ENCODE results near the gene PODN.

PODN gene

DNA sequence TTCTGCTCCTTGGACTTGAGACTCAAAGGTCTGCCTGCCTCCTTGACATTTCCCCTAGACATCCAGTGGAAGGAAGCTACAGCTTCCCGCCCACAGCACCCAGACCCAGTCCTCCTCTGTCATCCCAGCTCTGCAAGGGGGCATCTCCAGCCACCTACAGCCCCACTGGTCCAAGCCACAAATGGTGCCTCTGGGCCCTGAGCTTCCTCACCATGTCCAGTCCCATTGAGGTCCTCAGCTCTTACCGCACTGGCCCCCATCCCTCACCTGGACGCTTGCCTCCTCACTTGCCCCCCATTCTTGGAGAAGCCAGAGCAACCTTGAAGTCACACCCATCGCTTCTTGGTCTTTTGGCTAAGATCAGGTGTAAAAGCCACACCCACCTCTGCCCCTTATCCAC is 13.2 kb downstream of the PODN start:
- no peak for DNase-seq

DNA sequence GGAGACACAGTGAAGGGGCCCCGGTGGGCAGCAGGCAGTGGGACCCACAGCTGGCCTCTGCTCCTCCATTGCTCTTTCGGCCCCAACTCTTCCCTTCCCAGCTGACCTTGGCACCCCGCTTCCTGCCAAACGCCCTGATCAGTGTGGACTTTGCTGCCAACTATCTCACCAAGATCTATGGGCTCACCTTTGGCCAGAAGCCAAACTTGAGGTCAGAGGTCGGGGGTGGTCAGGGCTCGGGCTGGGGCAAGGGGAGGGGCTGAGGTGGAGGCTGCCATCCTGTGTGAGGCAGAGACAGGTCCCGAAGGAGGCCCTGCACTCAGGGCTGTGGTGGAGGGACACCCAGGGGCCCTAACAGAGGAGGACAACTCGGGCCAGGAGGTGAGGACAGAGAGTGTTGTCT is 13.7 kb downstream of the PODN start:
- DNase-seq, result peak in 1 of 5 experiments; percentile 0

DNA sequence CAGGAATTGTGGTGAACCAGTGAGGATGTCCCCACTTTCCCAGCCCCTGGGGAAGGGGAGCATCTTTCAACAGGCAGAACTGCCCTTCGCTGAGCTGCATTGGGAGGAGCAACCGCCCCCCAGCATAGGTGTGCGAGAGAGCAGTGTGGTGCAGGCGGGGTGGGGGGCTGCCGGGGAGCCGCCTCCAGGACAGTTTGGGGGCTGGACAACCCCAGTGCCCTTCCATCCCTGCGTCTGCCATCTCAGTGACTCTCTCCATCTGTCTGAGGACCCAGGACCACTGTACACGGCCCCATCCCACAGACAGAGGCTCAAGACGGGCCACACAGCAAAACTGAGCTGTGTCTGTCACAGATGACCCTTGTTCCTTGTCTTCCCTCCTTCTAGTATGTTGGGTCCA is 14.2 kb downstream of the PODN start:
- DNase-seq, result peak in 1 of 5 experiments; percentile 5

GRCh38 chr1:53076721-53077598 is 14.9 kb downstream of the PODN start:
- no peak for DNase-seq

- DNase-seq, result no peak
Measured at GRCh38 chr1:53077599-53077965, 15.6 kb downstream of the PODN start.

DNA sequence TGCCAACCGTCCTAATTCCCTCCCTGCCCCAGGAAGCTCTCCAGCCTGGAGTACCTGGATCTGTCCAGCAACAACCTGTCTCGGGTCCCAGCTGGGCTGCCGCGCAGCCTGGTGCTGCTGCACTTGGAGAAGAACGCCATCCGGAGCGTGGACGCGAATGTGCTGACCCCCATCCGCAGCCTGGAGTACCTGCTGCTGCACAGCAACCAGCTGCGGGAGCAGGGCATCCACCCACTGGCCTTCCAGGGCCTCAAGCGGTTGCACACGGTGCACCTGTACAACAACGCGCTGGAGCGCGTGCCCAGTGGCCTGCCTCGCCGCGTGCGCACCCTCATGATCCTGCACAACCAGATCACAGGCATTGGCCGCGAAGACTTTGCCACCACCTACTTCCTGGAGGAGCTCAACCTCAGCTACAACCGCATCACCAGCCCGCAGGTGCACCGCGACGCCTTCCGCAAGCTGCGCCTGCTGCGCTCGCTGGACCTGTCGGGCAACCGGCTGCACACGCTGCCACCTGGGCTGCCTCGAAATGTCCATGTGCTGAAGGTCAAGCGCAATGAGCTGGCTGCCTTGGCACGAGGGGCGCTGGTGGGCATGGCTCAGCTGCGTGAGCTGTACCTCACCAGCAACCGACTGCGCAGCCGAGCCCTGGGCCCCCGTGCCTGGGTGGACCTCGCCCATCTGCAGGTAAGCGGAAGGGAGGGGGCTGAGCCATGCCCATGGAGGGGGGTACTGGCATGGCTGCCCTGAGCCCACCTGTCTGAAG is 16.5 kb downstream of the PODN start:
- no peak for DNase-seq

GRCh38 chr1:53079251-53079650 is 17.2 kb downstream of the PODN start:
- DNase-seq, result no peak

GRCh38 chr1:53080041-53080440 is 18.0 kb downstream of the PODN start:
- no peak for DNase-seq

- no peak for DNase-seq
Measured at GRCh38 chr1:53080769-53081168, 18.8 kb downstream of the PODN start.

DNA sequence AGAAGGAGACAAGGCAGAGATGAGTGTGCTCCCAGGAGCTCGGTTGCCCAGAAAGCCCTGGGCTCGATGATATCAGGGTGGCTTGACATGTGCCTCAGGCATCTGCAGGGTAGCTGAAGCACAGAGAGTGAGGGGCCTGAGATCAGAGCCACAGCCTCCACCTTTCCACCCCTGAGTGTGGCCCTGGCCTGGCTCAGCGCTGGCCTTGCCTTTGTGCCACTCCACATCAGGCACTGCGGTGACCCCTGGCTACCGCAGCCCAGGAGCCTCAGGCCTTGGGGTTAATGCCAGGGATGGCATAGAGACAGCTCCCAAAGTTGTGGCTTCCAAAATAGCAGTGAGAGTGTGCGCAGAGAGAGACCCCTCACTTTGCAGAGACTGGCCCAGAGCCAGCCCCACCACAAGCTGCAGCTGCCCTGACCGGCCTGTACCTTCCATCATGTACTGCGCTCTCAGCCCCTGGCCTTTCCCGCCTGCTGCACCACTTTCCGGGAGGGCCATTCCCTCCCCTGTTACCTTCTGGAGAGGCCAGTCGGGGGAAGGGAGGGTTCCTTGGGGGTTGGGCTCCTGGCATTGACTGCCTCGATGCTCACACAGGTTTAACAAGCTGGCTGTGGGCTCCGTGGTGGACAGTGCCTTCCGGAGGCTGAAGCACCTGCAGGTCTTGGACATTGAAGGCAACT is 19.5 kb downstream of the PODN start:
- DNase-seq, result no peak

DNA sequence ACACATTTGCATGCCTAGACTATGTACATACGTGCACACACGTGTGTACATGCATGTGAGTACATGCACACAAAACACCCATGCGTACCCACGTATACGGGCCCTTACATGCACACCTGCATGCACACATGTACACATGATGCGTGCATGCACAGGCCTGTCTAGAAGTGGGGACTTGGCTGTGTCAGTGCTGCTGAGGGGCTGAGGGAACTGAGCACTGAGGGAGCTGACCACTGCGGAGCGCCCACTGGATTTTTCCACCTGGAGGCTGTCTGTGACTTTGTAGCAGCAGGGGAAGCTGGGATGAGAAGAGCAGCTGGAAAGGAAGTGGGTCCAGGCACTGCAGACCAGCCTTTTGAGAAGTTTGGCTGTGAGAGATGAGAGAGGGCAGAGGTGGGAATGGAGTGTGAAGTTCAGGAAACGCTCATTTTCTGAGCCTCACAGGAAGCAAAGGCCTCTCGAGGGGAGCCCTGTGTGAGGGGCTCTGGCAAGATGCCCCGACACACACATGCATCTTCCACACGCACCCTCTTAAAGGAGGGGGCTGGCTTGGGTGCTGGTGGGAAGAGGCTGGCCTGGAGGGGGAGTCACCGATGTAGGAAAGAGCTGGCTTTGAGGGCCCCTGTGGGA is 20.9 kb downstream of the PODN start:
- DNase-seq, result no peak

DNA sequence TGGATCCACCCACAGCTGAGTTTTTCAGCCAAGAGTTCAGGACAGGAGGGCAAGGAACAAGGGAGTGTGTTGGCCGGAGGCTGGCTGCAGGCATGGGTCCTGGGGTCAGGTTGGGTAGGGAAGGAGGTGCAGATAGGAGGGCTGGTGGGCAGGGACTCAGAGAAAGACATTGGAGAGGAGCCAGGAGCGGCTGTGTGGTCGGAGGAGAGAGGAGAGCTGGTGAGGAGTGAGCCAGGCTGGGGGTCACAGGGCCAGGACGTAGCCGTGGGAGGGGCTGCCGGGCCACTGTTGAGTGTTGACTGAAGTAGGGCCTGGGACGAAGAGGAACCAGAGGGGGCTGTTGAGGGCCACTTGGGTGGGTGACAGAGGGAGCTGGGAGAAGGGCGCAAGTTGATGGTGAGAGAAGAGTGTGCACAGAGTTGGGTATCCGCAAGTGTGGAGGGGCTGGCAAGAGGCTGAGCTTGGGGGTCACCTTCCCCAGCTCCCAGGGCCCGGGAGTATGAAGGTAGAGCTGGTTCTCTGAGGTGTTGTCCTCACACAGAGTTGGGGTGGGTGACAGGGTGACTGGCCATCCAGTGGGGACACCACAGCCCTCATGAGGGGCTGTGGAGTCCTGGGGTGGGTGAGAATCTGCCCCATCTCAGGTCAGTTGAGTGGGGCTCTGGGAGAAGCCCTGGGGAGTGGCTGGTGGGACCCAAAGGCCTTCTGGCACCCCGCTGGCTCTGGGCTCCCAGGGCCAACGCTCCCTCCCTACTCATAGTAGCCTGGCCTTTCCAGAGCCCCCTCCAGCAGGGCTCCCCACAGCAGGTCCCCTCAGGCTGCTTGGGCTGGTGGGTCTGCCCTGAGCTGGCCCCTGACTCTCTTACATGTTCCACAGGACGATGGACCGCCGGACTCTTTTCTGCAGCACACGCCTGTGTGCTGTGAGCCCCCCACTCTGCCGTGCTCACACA is 21.9 kb downstream of the PODN start:
- DNase-seq, result no peak

- no peak for DNase-seq
Measured at GRCh38 chr1:53084589-53084971, 22.6 kb downstream of the PODN start.

- no peak for DNase-seq
Measured at GRCh38 chr1:53085405-53085804, 23.4 kb downstream of the PODN start.

DNA sequence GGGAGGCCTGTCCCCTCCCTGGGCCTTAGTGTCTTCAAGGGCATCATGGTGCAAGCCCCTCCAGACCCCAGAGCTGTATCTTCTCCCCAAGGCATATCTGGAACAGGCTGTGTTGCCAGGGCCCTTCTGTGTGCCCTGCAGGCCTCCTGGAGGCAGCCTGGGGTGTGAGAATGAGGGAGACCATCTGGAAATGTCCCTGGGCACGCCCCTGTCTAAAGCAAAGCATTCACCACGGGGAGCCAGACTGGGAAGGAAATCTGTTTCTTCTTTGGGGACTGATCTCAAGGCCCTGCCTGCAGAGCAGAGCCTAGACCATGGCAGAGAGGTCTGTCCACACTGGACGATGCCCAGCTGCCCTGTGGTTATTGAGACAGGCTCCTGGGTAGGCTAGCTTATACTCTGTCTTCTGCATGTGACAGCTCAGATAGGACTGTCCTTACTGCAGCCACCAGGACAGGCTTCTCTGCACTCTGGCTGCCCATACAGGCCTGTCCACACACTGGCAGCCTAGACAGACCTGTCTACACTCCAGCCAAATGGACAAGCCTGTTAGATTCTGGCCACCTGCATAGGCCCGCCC is 24.6 kb downstream of the PODN start:
- DNase-seq, result no peak

DNA sequence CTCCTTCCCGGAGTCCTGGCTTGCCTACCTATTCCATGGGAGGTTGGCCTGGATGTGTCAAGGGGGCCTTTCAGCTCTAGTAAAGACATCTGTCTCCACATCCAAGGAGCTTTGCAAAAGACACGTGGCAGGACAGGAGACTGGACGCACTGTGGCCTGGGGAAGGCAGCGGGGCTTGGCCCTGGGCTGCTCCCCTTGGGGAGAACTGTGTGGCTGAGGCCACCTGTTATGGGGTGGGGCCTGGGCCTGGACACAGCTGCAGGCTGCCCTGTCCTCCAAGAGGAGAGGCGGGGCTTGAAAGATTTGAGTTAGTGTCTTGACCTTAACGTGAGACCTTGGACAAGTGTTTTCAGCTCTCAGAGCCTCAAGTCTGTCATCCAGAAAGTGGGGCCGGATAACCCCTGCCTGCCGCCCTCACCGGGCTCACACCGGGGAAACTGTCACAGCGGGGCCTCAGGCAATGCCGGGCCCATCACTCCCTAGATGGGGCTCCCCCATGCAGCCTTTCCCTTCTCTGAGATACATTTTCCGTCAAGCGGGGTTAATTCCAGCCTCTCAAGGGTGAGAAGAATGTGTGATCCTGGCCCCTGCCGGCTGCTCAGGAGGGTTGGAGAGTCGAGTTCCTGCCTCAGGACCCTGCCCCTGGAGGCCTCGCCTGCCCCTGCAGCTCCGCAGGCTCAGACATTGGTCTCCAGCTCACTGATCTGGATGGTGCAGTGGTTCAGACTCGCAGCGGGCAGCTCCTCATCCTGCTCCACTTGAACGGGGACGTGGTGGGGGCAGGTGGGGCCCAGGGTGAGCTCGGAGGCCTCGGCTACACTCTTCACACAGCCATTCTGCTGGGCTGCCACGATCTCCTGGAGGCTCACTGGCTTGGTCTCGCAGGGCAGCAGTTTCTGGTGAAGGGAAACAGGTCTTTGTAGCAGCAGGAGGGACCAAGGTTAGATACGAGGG is 25.6 kb downstream of the PODN start:
- DNase-seq, result no peak

DNA sequence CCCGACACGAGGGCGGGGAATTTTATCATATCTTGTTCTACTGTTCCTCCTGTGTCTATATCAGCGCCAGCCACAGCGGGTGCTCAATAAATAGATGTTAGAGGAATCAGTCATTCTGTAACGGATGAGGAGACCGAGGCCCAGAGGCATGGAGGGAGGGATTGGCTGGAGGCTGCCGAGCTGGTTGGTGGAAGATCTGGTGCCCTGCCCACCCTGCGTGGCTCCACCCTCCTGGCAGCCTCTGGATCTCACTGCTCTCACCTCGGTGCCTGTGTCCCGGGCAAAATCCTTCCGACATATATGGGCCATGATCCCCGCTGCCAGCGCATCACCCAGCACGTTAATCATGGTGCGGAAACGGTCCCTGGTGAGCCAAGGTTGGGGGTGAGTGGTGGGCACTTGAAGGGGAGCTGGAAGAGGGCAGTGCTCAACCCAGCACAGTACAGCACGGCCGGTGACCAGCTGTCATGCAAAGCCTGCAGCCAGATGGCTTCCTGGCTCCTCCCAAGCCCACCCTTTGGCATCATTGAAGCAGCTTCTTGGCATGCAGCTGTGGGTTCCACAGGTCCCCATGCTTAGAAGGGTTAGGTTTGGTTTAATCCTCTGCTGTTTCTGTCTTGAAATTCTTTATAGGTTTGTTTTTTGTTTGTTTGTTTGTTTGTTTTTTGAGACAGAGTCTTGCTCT is 26.7 kb downstream of the PODN start:
- no peak for DNase-seq

DNA sequence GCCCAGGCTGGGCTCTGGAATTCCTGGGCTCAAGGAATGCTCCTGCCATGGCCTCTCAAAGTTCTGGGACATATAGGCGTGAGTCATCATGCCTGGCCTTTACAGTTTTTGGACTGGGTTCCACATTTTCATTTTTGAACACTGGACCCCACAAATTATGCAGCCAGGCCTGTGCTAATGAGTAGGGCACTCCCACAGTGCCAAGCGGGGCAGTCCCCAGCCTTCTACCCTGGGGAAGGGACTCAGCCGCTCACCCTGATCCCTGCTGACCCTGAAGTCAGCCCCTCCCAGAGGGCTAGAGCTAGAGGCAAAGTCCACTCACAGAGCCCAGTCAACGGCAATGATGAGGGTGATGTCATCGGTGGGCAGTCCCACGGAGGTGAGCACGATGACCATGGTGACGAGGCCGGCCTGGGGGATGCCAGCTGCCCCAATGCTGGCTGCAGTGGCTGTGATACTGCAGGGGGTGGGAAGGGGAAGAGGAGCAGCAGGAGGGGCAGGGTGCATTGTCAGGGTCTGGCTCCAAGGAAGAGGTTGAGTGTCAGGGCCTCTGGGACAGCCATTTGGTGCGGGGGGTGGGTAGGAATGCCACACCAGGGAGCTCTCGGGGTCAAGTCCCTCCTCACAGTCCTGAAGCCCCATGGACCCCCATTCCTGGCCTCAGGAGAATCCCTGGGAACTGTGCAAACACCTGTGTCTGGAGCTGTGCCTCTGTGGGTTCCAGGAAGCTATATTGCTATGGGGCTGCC is 27.6 kb downstream of the PODN start:
- no peak for DNase-seq

Data from T-helper 2 cell (primary cell).